ENCODE results near the gene MAP3K8.

The MAP3K8 gene

GRCh38 chr10:30433730-30434272, at the start of gene MAP3K8:
TSS of gene MAP3K8 (plus strand) at chr10:30434184. CDS start at chr10:30438939, 4,755 bp downstream.
- peak; percentile 90 for DNase-seq (ENCODE audit: low spot score)

GRCh38 chr10:30384701-30385201, 49.2 kb upstream of the MAP3K8 start:
- no peak for DNase-seq (ENCODE audit: low spot score)

GRCh38 chr10:30386801-30387588, 47.0 kb upstream of the MAP3K8 start:
- DNase-seq (ENCODE audit: low spot score): no peak

- DNase-seq (ENCODE audit: low spot score): no peak
Observed at GRCh38 chr10:30387646-30388243, 46.2 kb upstream of the MAP3K8 start.

GRCh38 chr10:30389543-30389942, 44.4 kb upstream of the MAP3K8 start:
- DNase-seq (ENCODE audit: low spot score): no peak

GRCh38 chr10:30390207-30390606, 43.8 kb upstream of the MAP3K8 start:
- DNase-seq (ENCODE audit: low spot score): no peak

- no peak for DNase-seq (ENCODE audit: low spot score)
Observed at GRCh38 chr10:30391266-30391665, 42.7 kb upstream of the MAP3K8 start.

- peak; percentile 80 for DNase-seq (ENCODE audit: low spot score)
Observed at GRCh38 chr10:30392564-30392990, 41.4 kb upstream of the MAP3K8 start.

- no peak for DNase-seq (ENCODE audit: low spot score)
Observed at GRCh38 chr10:30396293-30396692, 37.7 kb upstream of the MAP3K8 start.

- DNase-seq (ENCODE audit: low spot score): no peak
Observed at GRCh38 chr10:30396698-30397097, 37.3 kb upstream of the MAP3K8 start.

GRCh38 chr10:30398193-30398592, 35.8 kb upstream of the MAP3K8 start:
- DNase-seq (ENCODE audit: low spot score): no peak

GRCh38 chr10:30398788-30399187, 35.2 kb upstream of the MAP3K8 start:
- no peak for DNase-seq (ENCODE audit: low spot score)

GRCh38 chr10:30403494-30403893, 30.5 kb upstream of the MAP3K8 start:
- DNase-seq (ENCODE audit: low spot score): no peak

- no peak for DNase-seq (ENCODE audit: low spot score)
Observed at GRCh38 chr10:30404540-30404939, 29.4 kb upstream of the MAP3K8 start.

- DNase-seq (ENCODE audit: low spot score): no peak
Observed at GRCh38 chr10:30411263-30411662, 22.7 kb upstream of the MAP3K8 start.

- DNase-seq (ENCODE audit: low spot score): no peak
Observed at GRCh38 chr10:30412901-30413300, 21.1 kb upstream of the MAP3K8 start.

- DNase-seq (ENCODE audit: low spot score): no peak
Observed at GRCh38 chr10:30413996-30414576, 19.9 kb upstream of the MAP3K8 start.

GRCh38 chr10:30415593-30415992, 18.4 kb upstream of the MAP3K8 start:
- DNase-seq (ENCODE audit: low spot score): no peak

GRCh38 chr10:30417301-30417700, 16.7 kb upstream of the MAP3K8 start:
- DNase-seq (ENCODE audit: low spot score): no peak

- DNase-seq (ENCODE audit: low spot score): no peak
Observed at GRCh38 chr10:30420266-30420665, 13.7 kb upstream of the MAP3K8 start.

- no peak for DNase-seq (ENCODE audit: low spot score)
Observed at GRCh38 chr10:30420766-30421165, 13.2 kb upstream of the MAP3K8 start.

- DNase-seq (ENCODE audit: low spot score): no peak
Observed at GRCh38 chr10:30422151-30422695, 11.8 kb upstream of the MAP3K8 start.

Data from left forelimb (tissue), 1 donor.